ENCODE measurements around the gene CENPN. TPM values are rescaled to one million over a fixed set of nuclear protein-coding genes. Genes with fewer than 3 reads are reported as not detected.

CENPN gene
- total RNA-seq, 4 donors from 2014 or later: 1.8 to 8.1 (median 4.2) TPM

GRCh38 chr16:80974649-80975376, 32.2 kb upstream of the CENPN start:
- H3K4me3 ChIP-seq: no peak overlapping the region
- 93 to 95% methylated on average over 6 of the region's 6 CpGs for WGBS, 2 donors
- DNase-seq (ENCODE audit: low spot score in 2 of 2): no peak
- H3K4me1 ChIP-seq: no peaks in the 10 kb centered on the region
- TF ChIP-seq, protein P1, sequence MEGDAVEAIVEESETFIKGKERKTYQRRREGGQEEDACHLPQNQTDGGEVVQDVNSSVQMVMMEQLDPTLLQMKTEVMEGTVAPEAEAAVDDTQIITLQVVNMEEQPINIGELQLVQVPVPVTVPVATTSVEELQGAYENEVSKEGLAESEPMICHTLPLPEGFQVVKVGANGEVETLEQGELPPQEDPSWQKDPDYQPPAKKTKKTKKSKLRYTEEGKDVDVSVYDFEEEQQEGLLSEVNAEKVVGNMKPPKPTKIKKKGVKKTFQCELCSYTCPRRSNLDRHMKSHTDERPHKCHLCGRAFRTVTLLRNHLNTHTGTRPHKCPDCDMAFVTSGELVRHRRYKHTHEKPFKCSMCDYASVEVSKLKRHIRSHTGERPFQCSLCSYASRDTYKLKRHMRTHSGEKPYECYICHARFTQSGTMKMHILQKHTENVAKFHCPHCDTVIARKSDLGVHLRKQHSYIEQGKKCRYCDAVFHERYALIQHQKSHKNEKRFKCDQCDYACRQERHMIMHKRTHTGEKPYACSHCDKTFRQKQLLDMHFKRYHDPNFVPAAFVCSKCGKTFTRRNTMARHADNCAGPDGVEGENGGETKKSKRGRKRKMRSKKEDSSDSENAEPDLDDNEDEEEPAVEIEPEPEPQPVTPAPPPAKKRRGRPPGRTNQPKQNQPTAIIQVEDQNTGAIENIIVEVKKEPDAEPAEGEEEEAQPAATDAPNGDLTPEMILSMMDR (IDR thresholded peaks at IDR 0.05): peak in 2 of 5 experiments; percentile 5
- no peak for TF ChIP-seq EP300 (IDR thresholded peaks at IDR 0.05)
- H3K36me3 ChIP-seq: peaks cover 0 to 46% (median 6%) of the 10 kb centered on the region in 3 donors
- H3K27me3 ChIP-seq: no peaks in the 10 kb centered on the region
- H3K9me3 ChIP-seq: no peaks in the 10 kb centered on the region
- H3K27ac ChIP-seq: no peak overlapping the region

DNA sequence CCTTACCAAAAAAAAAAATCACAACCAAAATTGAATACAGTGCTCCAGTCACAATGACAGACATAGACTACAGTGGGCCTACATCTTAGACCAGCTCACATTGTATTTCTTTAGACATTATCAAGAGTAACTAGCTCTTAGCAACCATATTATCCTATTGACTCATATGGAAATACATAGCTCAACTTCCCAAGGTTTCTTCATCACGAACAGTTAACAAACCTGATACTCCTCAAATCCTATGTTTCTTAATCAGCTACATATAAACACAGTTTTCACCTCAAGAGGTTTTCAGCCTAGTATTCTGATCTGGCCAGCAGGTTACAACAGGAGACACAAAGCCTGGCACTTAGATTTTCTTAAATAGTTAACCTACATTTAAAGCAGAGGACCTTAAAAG, 30.1 kb upstream of the CENPN start:
- no peak overlapping the region for H3K4me3 ChIP-seq
- H3K4me1 ChIP-seq: peaks cover 0 to 3% (median 0%) of the 10 kb centered on the region in 4 donors
- H3K36me3 ChIP-seq: peaks cover 0 to 45% (median 8%) of the 10 kb centered on the region in 3 donors
- TF ChIP-seq, protein P1 (IDR thresholded peaks at IDR 0.05): no peak
- TF ChIP-seq EP300 (IDR thresholded peaks at IDR 0.05) (no peak), POLR2A (IDR thresholded peaks at IDR 0.05) (no peak)
- H3K27ac ChIP-seq: no peak overlapping the region
- H3K27me3 ChIP-seq: no peaks in the 10 kb centered on the region
- H3K9me3 ChIP-seq: no peaks in the 10 kb centered on the region
- 97 to 98% methylated on average over 1 of the region's 1 CpG for WGBS, 2 donors
- no peak for DNase-seq (ENCODE audit: low spot score in 2 of 2)

- TF ChIP-seq EP300 (IDR thresholded peaks at IDR 0.05) (no peak), POLR2A (IDR thresholded peaks at IDR 0.05) (no peak)
- TF ChIP-seq, protein P1 (IDR thresholded peaks at IDR 0.05): no peak
- Histone ChIP-seq H3K4me3 (no peak overlapping the region), H3K27ac (no peak overlapping the region), H3K36me3 (peaks cover 0 to 26% (median 8%) of the 10 kb centered on the region in 3 donors), H3K27me3 (no peaks in the 10 kb centered on the region), H3K4me1 (peaks cover 0 to 3% (median 0%) of the 10 kb centered on the region in 4 donors), H3K9me3 (no peaks in the 10 kb centered on the region)
- DNase-seq (ENCODE audit: low spot score in 2 of 2): no peak
Observed at GRCh38 chr16:80981103-80981502, 25.9 kb upstream of the CENPN start.

- WGBS, 2 donors: 73% methylated on average over 4 of the region's 4 CpGs
- TF ChIP-seq EP300 (IDR thresholded peaks at IDR 0.05) (no peak), POLR2A (IDR thresholded peaks at IDR 0.05) (no peak)
- TF ChIP-seq, protein P1 (IDR thresholded peaks at IDR 0.05): no peak
- Histone ChIP-seq H3K27ac (no peak overlapping the region), H3K36me3 (peaks cover 0 to 22% (median 8%) of the 10 kb centered on the region in 3 donors), H3K4me1 (peaks cover 0 to 3% (median 0%) of the 10 kb centered on the region in 4 donors), H3K4me3 (no peak overlapping the region), H3K9me3 (no peaks in the 10 kb centered on the region), H3K27me3 (no peaks in the 10 kb centered on the region)
- DNase-seq (ENCODE audit: low spot score in 2 of 2): no peak
Observed at GRCh38 chr16:80982646-80983045, 24.4 kb upstream of the CENPN start.

DNA sequence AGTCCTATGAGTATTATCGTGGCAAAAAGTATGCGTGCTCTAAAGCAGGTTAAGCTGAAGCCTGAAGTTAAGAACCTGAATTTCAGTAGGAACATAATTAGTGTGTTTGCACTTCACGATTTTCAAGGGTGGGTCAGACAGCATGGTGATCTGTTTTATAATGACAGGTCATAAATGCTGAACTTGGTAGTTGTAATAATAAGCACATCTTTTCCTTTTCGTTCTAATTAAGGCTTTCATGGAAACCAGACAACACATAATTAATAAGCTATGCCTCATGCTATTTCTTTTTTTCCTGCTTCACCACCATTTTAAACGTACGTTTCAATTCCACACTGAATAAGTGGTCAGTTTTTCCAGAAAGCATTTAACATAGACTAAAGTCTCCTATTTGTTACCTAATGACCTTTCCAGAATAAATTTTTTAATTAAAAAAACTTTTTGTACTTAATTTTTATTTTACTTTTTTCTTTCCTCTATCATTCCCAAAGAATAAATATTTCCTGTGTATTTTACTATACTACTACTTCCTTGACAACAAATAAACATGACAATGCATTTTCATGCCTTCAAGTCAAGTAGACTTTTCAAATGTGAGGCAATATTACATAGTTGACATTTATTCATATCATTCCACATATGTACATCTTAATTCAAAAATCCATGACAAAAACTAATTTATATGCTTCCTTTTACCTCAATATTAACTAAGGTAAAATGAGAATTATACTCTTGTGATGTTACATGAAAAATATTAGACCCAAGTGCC, 22.7 kb upstream of the CENPN start:
- DNase-seq (ENCODE audit: low spot score in 2 of 2): no peak
- Histone ChIP-seq H3K4me3 (no peak overlapping the region), H3K9me3 (no peaks in the 10 kb centered on the region), H3K27me3 (no peaks in the 10 kb centered on the region), H3K4me1 (peaks cover 0 to 3% (median 0%) of the 10 kb centered on the region in 4 donors), H3K27ac (no peak overlapping the region), H3K36me3 (peaks cover 0 to 7% (median 7%) of the 10 kb centered on the region in 3 donors)
- TF ChIP-seq POLR2A (IDR thresholded peaks at IDR 0.05) (no peak), EP300 (IDR thresholded peaks at IDR 0.05) (no peak)
- TF ChIP-seq, protein P1 (IDR thresholded peaks at IDR 0.05): no peak
- WGBS, 2 donors: 84 to 90% methylated on average over 6 of the region's 6 CpGs

All from tibial nerve (tissue), 4 donors.